Left colon (tissue), 2 donors: ENCODE measurements around the gene FAM53B. TPM values are rescaled to one million over a fixed set of nuclear protein-coding genes. Genes with fewer than 3 reads are reported as not detected.

ENCODE experiments used
- ATAC-seq: fragments of 200-7000 bp; cut with Tn5 transposase; one replicate; pipeline ENCODE4 v1.9.1; 2020; ENCODE audit warnings: mild to moderate bottlenecking, moderate library complexity
- DNase-seq, 2 donors: peaks; one replicate each; pipeline ENCODE4 v3.0.0-alpha.2; 2020
- intact Hi-C, 2 donors: fragments of 100-400 bp; cut with DNase I in 1 of 2; cut with micrococcal nuclease in 1 of 2; formaldehyde crosslinking; loops; one replicate each; pipeline versions ENCODE4 v1.11.2 to v1.14.0; 2022; cut with DNase I, micrococcal nuclease
- total RNA-seq, 2 donors: library from RNA; stranded (reverse); fragmentation: NEBNext Ultra II Directional; extraction: Animal tissue kit (Norgen Biotek cat#: 25700); gene quantifications; one replicate each; pipeline ENCODE4 v1.2.1, GENCODE V29; 2021
- donor health status: DM: no; HTN: no; CAD: no.
- donor health status: DM: yes; HTN: yes; CAD: no.

Gene FAM53B
- total RNA-seq, 2 donors from 2014 or later, result 31.6 to 48.0 TPM

- intact Hi-C loops, result no loop called here
- DNase-seq, result peak in 1 of 2 donors; percentile 15
- no peak for ATAC-seq
Measured at GRCh38 chr10:124733571-124734245, 10.5 kb downstream of the FAM53B start.

- ATAC-seq, result no peak
- peak in 1 of 2 donors; percentile 53 for DNase-seq
- intact Hi-C loops, result no loop called here
Measured at GRCh38 chr10:124732931-124733570, 11.1 kb downstream of the FAM53B start.

GRCh38 chr10:124731551-124731950, 12.6 kb downstream of the FAM53B start:
- no peak for ATAC-seq
- no peak for DNase-seq
- intact Hi-C loops, result no loop called here

- intact Hi-C loops, result no loop called here
- DNase-seq (no peak), ATAC-seq (no peak)
Measured at GRCh38 chr10:124730790-124731189, 13.4 kb downstream of the FAM53B start.

- ATAC-seq (peak; percentile 54), DNase-seq (peak; percentile 24 to 33)
- intact Hi-C loops, result no loop called here
Measured at GRCh38 chr10:124728830-124729661, 15.1 kb downstream of the FAM53B start.

GRCh38 chr10:124728071-124728829, 15.9 kb downstream of the FAM53B start:
- ATAC-seq, result peak; percentile 9
- intact Hi-C loops, result no loop called here
- DNase-seq, result peak; percentile 37 to 48

GRCh38 chr10:124727361-124727960, 16.7 kb downstream of the FAM53B start:
- ATAC-seq, result peak; percentile 76
- intact Hi-C loops, result no loop called here
- DNase-seq, result peak; percentile 32 to 63

GRCh38 chr10:124725791-124726190, 18.4 kb downstream of the FAM53B start:
- intact Hi-C loops, result no loop called here
- peak in 1 of 2 donors; percentile 23 for DNase-seq
- ATAC-seq, result no peak

- no peak for ATAC-seq
- peak in 1 of 2 donors; percentile 14 for DNase-seq
- intact Hi-C loops, result no loop called here
Measured at GRCh38 chr10:124725171-124725631, 19.0 kb downstream of the FAM53B start.

- ATAC-seq (peak; percentile 24), DNase-seq (no peak)
- intact Hi-C loops, result no loop called here
Measured at GRCh38 chr10:124724279-124725027, 19.7 kb downstream of the FAM53B start.

- peak; percentile 18 for ATAC-seq
- no peak for DNase-seq
- intact Hi-C loops, result no loop called here
Measured at GRCh38 chr10:124723826-124724225, 20.4 kb downstream of the FAM53B start.

- peak; percentile 59 to 67 for DNase-seq
- peak; percentile 33 for ATAC-seq
- intact Hi-C loops, result no loop called here
Measured at GRCh38 chr10:124722798-124723783, 21.1 kb downstream of the FAM53B start.

GRCh38 chr10:124721330-124722045, 22.7 kb downstream of the FAM53B start:
- intact Hi-C loops, result no loop called here
- ATAC-seq, result peak; percentile 20
- peak in 1 of 2 donors; percentile 70 for DNase-seq

GRCh38 chr10:124719213-124719851, 24.8 kb downstream of the FAM53B start:
- intact Hi-C loops, result no loop called here
- DNase-seq (peak; percentile 80 to 83), ATAC-seq (peak; percentile 78)

- DNase-seq, result no peak
- ATAC-seq, result peak; percentile 10
Measured at GRCh38 chr10:124717911-124718741, 26.1 kb downstream of the FAM53B start.

More at GRCh38 chr10:124717911-124718741, 26.1 kb downstream of the FAM53B start:
- intact Hi-C loops, result no loop called here
